HUES64 (cell line): ENCODE measurements around the gene TM4SF5.

ENCODE experiments used
- H3K27ac ChIP-seq: 2 replicates; pipeline ENCODE4 v1.7.0; 2013; ENCODE audit warnings: low read depth, low read length, inconsistent platforms
- H3K27me3 ChIP-seq: 2 replicates; pipeline ENCODE4 v1.6.1; 2013; ENCODE audit warnings: mild to moderate bottlenecking, low read length; ENCODE audit not compliant: insufficient read depth
- H3K36me3 ChIP-seq: 2 replicates; pipeline ENCODE4 v1.6.1; 2013; ENCODE audit warnings: mild to moderate bottlenecking, low read length; ENCODE audit not compliant: insufficient read depth
- H3K4me1 ChIP-seq: 2 replicates; pipeline ENCODE4 v1.6.1; 2013; ENCODE audit warnings: mild to moderate bottlenecking, low read length, moderate library complexity; ENCODE audit not compliant: insufficient read depth
- H3K4me3 ChIP-seq: 2 replicates; pipeline ENCODE4 v1.5.1; 2013; ENCODE audit warnings: mild to moderate bottlenecking, low read length, moderate library complexity
- H3K9ac ChIP-seq: 2 replicates; pipeline ENCODE4 v1.6.1; 2013; ENCODE audit warnings: mild to moderate bottlenecking, low read depth, low read length
- H3K9me3 ChIP-seq: 2 replicates; pipeline ENCODE4 v1.6.1; 2013; ENCODE audit warnings: low read depth, low read length; ENCODE audit not compliant: insufficient read depth
- WGBS: fragments of 150-250, 120-280 bp; methylation state at CpG from one replicate; pipeline ENCODE4 v1.1.7; 2013; ENCODE audit warnings: missing lambda C conversion rate; 5-methylcytosine and 5-hydroxymethylcytosine counted together

TM4SF5 gene

GRCh38 chr17:4777969-4778760 is 6.5 kb downstream of the TM4SF5 start:
- no peak overlapping the region for H3K9ac ChIP-seq
- H3K4me3 ChIP-seq, result no peak overlapping the region
- H3K4me1 ChIP-seq, result no peaks in the 10 kb centered on the region
- H3K36me3 ChIP-seq, result no peaks in the 10 kb centered on the region
- WGBS, result 89% methylated on average over 9 of the region's 9 CpGs
- H3K27ac ChIP-seq, result no peak overlapping the region
- H3K27me3 ChIP-seq, result peaks cover 11% of the 10 kb centered on the region
- no peaks in the 10 kb centered on the region for H3K9me3 ChIP-seq

DNA sequence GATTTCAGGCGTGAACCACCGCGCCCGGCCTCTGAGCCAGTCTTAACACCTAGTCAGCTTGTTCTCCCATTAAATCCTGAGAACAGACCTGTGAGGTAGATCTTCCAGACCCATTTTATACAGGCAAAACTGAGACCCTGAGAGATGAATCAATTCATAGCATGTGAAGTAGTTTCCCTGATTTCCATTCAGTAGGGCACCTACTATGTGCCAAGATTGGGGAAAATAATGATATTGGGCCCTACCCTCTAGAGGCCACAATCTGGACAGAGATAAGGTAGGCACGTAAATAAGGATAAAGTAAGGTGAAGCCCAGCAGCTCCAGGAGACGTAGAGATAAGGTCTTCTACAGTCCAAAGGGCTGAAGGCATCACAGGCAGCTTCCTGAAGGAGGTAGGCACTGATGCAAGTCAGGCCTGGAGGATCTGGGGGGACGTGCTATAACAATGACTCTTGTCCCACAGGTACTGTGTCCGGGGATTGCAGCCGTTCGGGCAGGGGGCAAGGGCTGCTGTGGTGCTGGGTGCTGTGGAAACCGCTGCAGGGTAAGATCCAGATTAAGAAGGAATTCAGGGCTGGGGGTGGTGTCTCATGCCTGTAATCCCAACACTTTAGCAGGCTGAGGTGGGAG is 8.8 kb downstream of the TM4SF5 start:
- Histone ChIP-seq H3K4me1 (no peaks in the 10 kb centered on the region), H3K9me3 (no peaks in the 10 kb centered on the region), H3K27me3 (peaks cover 32% of the 10 kb centered on the region), H3K4me3 (no peak overlapping the region), H3K36me3 (no peaks in the 10 kb centered on the region), H3K9ac (no peak overlapping the region), H3K27ac (no peak overlapping the region)
- 86% methylated on average over 11 of the region's 11 CpGs for WGBS

DNA sequence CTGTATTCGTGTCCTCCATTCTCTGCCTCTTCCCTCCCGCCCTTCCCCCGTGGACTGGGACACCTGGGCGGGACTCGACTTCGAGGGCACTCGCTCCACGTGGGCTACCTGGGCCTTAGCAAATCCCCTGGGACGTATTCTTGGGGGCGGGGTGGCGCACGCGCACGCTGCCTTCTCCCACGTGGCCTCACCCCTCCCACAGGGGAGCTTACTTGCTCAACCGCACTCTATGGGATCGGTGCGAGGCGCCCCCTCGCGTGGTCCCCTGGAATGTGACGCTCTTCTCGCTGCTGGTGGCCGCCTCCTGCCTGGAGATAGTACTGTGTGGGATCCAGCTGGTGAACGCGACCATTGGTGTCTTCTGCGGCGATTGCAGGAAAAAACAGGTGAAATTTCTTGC is 11.0 kb downstream of the TM4SF5 start:
- Histone ChIP-seq H3K4me3 (no peak overlapping the region), H3K4me1 (peaks cover 9% of the 10 kb centered on the region; the same call in 1 of the 2 replicates), H3K9me3 (no peaks in the 10 kb centered on the region), H3K27ac (no peak overlapping the region), H3K27me3 (peaks cover 53% of the 10 kb centered on the region), H3K9ac (no peak overlapping the region), H3K36me3 (no peaks in the 10 kb centered on the region)
- 66% methylated on average over 28 of the region's 28 CpGs for whole genome bisulfite sequencing

DNA sequence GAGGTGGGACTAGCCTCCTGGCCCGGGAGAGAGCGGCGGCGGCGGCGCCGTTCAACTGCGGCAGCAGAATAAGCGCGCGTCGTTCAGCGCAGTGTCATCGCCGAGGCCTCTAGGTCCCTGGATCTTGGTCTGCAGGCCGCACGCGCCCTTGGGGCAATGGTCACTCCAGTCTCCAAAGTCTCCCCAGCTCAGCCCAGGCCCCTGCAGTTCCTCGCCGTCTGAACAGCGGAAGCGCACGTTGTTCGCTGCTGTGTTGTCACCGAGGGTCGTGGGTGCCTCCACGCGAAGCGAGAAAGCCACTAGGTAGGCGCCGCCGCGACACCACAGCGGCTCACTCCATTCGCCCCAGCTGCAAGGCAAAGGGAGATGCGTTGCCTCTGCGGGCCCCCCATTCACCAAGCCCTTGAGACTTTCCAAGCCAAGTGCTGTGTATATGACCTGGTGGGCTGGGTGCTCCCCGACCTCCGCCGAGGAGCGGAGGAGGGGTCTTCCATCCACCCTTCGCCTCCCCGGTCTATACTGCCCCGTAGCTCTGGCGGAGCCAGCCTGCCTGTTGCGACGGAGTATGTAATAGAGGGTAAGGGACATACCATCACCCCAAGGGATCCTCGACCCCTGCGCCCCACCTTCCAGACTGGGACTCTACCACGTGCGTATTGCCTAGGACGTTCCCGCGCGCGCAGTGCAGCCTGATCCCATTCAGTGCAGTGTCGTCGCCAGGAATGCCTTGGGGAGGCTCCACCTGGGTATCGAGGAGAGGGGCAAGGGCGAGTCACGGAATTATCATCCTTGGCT is 13.8 kb downstream of the TM4SF5 start:
- Histone ChIP-seq H3K36me3 (no peaks in the 10 kb centered on the region), H3K9ac (no peak overlapping the region; the same call in 1 of the 2 replicates), H3K4me3 (no peak overlapping the region), H3K9me3 (no peaks in the 10 kb centered on the region), H3K27me3 (peaks cover 79% of the 10 kb centered on the region), H3K4me1 (peaks cover 14% of the 10 kb centered on the region), H3K27ac (no peak overlapping the region)
- 73% methylated on average over 61 of the region's 61 CpGs for WGBS

DNA sequence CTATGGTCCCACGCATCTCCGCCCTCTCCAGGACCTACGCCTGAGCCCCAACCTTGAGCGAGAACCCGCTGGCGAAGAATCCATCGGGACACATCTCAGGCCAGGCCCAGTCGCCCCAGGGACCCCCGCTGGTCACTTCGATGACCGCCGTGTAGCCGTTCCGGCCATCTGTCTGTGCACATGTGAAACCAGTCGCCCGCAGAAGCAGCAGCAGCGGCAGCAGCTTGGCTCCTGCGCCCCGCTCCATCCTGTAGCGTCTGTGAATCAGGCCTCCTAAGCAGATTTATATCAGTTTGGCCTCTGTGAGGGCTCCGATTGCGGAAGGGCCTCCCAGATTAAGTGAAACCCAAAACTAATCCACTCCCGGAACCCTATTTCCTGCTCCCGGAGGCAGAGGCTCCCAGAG is 14.4 kb downstream of the TM4SF5 start, which contains the start of gene VMO1:
Gene VMO1 (minus strand): TSS at position 259 of the 406 bp plus-strand sequence. CDS start 12 bp downstream, at position 247.
- no peaks in the 10 kb centered on the region for H3K36me3 ChIP-seq
- peaks cover 14% of the 10 kb centered on the region for H3K4me1 ChIP-seq
- H3K9me3 ChIP-seq, result no peaks in the 10 kb centered on the region
- 60% methylated on average over 22 of the region's 24 CpGs for WGBS
- no peak within 1 kb of the TSS for H3K4me3 ChIP-seq
- H3K27ac ChIP-seq, result no peak within 1 kb of the TSS; the same call in 1 of the 2 replicates
- H3K9ac ChIP-seq, result no peak within 1 kb of the TSS; the same call in 1 of the 2 replicates
- peaks cover 85% of the 10 kb centered on the region for H3K27me3 ChIP-seq

GRCh38 chr17:4786516-4786915 is 14.8 kb downstream of the TM4SF5 start:
- Histone ChIP-seq H3K27me3 (peaks cover 89% of the 10 kb centered on the region), H3K27ac (no peak overlapping the region), H3K4me3 (no peak overlapping the region), H3K36me3 (no peaks in the 10 kb centered on the region), H3K9ac (no peak overlapping the region), H3K9me3 (no peaks in the 10 kb centered on the region), H3K4me1 (peaks cover 14% of the 10 kb centered on the region)
- 54% methylated on average over 3 of the region's 6 CpGs for WGBS

DNA sequence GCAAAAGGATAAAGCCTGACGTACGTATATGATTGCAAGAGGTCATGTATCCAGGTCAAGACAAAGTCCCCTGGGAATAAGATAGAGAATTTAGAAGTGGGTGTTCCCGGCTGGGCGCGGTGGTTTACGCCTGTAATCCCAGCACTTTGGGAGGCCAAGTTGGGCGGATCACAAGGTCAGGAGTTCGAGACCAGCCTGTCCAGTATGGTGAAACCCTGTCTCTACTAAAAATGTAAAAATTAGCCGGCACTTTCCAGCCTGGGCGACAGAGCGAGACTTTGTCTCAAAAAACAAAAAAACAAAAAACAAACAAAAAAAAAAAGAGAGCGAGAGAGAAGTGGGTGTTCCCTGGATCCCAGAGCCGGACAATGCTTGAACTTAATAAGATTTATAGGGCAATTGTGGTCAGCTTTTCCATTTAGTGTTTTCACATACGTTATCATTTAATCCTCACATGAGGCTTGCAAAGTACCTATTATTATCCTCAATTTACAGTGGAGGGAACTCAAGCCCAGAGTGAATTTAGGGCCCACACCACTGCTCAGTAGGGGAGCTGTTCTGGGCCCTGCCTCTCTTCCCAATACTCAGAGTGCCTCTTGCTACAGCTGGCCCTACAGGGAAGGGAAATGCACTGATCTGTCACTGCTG is 16.6 kb downstream of the TM4SF5 start:
- WGBS, result 90% methylated on average over 13 of the region's 14 CpGs
- H3K36me3 ChIP-seq, result no peaks in the 10 kb centered on the region
- H3K4me1 ChIP-seq, result peaks cover 14% of the 10 kb centered on the region
- H3K9me3 ChIP-seq, result no peaks in the 10 kb centered on the region
- no peak overlapping the region for H3K27ac ChIP-seq
- no peak overlapping the region for H3K9ac ChIP-seq
- H3K27me3 ChIP-seq, result peaks cover 92% of the 10 kb centered on the region
- peak overlapping the region; percentile 65 for H3K4me3 ChIP-seq

DNA sequence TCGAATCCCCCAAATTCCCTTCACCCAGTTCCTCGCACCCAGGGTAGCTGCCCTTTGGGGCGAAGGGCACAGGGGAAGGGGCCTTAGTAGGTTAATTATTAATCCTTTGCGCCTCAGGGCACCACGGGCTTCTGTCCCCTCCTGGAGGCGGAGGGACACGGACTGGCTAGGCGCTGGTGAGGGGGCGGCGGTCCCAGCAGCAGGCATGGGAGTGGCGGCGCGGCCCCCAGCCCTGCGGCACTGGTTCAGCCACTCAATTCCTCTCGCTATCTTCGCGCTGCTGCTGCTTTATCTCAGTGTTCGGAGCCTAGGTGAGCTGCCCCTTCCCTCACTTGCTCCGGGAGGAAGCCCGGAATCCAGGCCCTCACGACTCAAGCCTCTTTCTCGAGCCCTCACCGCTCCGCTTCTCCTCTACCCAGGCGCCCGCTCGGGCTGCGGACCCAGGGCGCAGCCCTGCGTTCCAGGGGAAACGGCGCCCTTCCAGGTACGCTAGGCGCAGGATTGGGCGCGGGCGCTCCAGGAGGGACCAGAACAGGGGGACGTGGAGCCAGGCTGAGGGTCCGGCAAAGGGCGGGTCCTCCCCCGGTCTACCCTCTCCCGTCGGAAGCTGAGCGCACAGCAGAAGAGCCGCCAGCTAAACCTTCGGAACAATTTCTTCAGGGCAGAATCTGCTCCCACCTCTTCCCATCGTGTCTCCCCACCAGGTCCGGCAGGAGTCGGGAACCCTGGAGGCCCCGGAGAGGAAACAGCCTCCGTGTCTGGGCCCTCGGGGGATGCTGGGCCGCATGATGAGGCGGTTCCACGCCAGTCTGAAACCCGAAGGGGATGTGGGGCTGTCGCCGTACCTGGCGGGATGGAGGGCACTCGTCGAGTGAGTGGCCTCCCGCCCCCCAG is 17.4 kb downstream of the TM4SF5 start, which contains the start of gene GLTPD2:
Gene GLTPD2 (plus strand): TSS at position 158 of the 894 bp plus-strand sequence. CDS start 48 bp downstream, at position 206.
- H3K9me3 ChIP-seq, result no peaks in the 10 kb centered on the region
- 6% methylated on average over 62 of the region's 62 CpGs for WGBS
- H3K4me1 ChIP-seq, result peaks cover 14% of the 10 kb centered on the region
- no peak within 1 kb of the TSS; the same call in 1 of the 2 replicates for H3K27ac ChIP-seq
- peak within 1 kb of the TSS; percentile 65 for H3K4me3 ChIP-seq
- H3K9ac ChIP-seq, result peak within 1 kb of the TSS; percentile 64
- no peaks in the 10 kb centered on the region for H3K36me3 ChIP-seq
- H3K27me3 ChIP-seq, result peaks cover 84% of the 10 kb centered on the region

DNA sequence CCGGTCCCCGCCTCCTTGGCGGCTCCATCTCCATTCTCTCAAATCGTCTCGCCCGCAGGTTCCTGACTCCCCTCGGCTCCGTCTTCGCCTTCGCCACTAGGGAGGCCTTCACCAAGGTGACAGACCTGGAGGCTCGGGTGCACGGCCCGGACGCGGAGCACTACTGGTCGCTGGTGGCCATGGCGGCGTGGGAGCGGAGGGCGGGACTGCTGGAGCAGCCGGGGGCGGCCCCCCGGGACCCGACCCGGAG is 17.9 kb downstream of the TM4SF5 start:
- WGBS, result under 1% methylated on average over 25 of the region's 25 CpGs
- Histone ChIP-seq H3K9ac (peak overlapping the region; percentile 64), H3K27ac (no peak overlapping the region; the same call in 1 of the 2 replicates), H3K36me3 (no peaks in the 10 kb centered on the region), H3K9me3 (no peaks in the 10 kb centered on the region), H3K4me3 (peak overlapping the region; percentile 65), H3K27me3 (peaks cover 78% of the 10 kb centered on the region), H3K4me1 (peaks cover 14% of the 10 kb centered on the region)
